GM12878 (cell line): ENCODE results near the gene CAPN9. TPM values are rescaled to one million over a fixed set of nuclear protein-coding genes. Genes with fewer than 3 reads are reported as not detected.

Experiments used
- ATAC-seq: fragments of 200-7000 bp; cut with Tn5 transposase; 3 replicates; pipeline ENCODE4 v1.9.1; 2020; ENCODE audit warnings: mild to moderate bottlenecking, moderate library complexity
- BruUV-seq: library from RNA; stranded (reverse); fragments of 400-500 nt; replicated peaks from 2 replicates; lab custom pipeline; 2021; lab: Mats Ljungman, UMichigan
- CTCF ChIA-PET: fragments of 300-600 bp; sonication (Branson Sonifier 250); formaldehyde crosslinking; extraction: SDS; loops from one replicate; lab custom pipeline; 2021; ENCODE audit warnings: inconsistent platforms; lab: Yijun Ruan, JAX
- POLR2A ChIA-PET: fragments of 350-600 bp; formaldehyde crosslinking; extraction: SDS; loops from one replicate; lab custom pipeline; 2021; ENCODE audit warnings: inconsistent platforms; lab: Charles Lee
- RAD21 ChIA-PET: fragments of 300-600 bp; sonication (Branson Sonifier 250); formaldehyde crosslinking; loops from one replicate; lab custom pipeline; 2023; ENCODE audit warnings: antibody characterized with exemption; ENCODE audit not compliant: unreplicated experiment; lab: Charles Lee
- SMC1A ChIA-PET: fragments of 300-600 bp; sonication (Branson Sonifier 250); formaldehyde crosslinking; loops from one replicate; lab custom pipeline; 2023; ENCODE audit not compliant: unreplicated experiment, uncharacterized antibody; lab: Charles Lee
- DNase-seq: peaks from one replicate; pipeline ENCODE4 v3.0.0-alpha.2; 2011; ENCODE audit warnings: low read depth, low spot score
- FAIRE-seq: peaks from 3 replicates; lab custom pipeline; 2011; peaks lifted over from hg19 to GRCh38; lab: Jason Lieb, UNC
- H2AFZ ChIP-seq: 2 replicates; pipeline ENCODE4 v1.6.0; 2011; ENCODE audit warnings: low read depth, low read length, control low read depth; ENCODE audit not compliant: control insufficient read depth
- H3K27ac ChIP-seq: 2 replicates; pipeline ENCODE4 v1.5.1; 2011; ENCODE audit warnings: control low read depth; ENCODE audit not compliant: control insufficient read depth, insufficient read depth
- H3K27me3 ChIP-seq, 2 experiments: replicated peaks in 1 of 2; 2 replicates each; pipeline versions ENCODE4 v1.6.0 to v1.6.1; 2011; ENCODE audit warnings: low read length in 1 of 2; ENCODE audit not compliant: control insufficient read depth in 2 of 2, insufficient read depth in 2 of 2
- H3K36me3 ChIP-seq, 2 experiments: 2 replicates each; pipeline ENCODE4 v1.5.1; 2011; ENCODE audit warnings: low read length in 1 of 2; ENCODE audit not compliant: control insufficient read depth in 2 of 2, insufficient read depth in 2 of 2
- H3K4me1 ChIP-seq: 2 replicates; pipeline ENCODE4 v1.6.1; 2011; ENCODE audit warnings: mild to moderate bottlenecking, low read length, moderate library complexity, mixed read lengths; ENCODE audit not compliant: control insufficient read depth, insufficient read depth
- H3K4me2 ChIP-seq: 2 replicates; pipeline ENCODE4 v1.6.0; 2011; ENCODE audit warnings: control low read depth; ENCODE audit not compliant: control insufficient read depth, insufficient read depth
- H3K4me3 ChIP-seq: fragments of 200-600 bp; sonication (generic); 2 replicates; pipeline ENCODE4 v1.5.1; 2016
- H3K79me2 ChIP-seq: 2 replicates; pipeline ENCODE4 v1.6.0; 2011; ENCODE audit warnings: low read length; ENCODE audit not compliant: control insufficient read depth, insufficient read depth
- H3K9ac ChIP-seq: 2 replicates; pipeline ENCODE4 v1.8.0; 2011; ENCODE audit warnings: low read length, control low read depth, mixed read lengths; ENCODE audit not compliant: control insufficient read depth, insufficient read depth
- H3K9me3 ChIP-seq: replicated peaks from 3 replicates; pipeline ENCODE4 v1.5.1; 2011; ENCODE audit warnings: mild to moderate bottlenecking, low read length; ENCODE audit not compliant: control insufficient read depth, insufficient read depth
- H4K20me1 ChIP-seq: 2 replicates; pipeline ENCODE4 v1.6.0; 2011; ENCODE audit not compliant: control insufficient read depth, insufficient read depth
- BCL11A ChIP-seq: IDR thresholded peaks from 2 replicates; pipeline ENCODE4 v1.6.1; 2011; ENCODE audit warnings: low read depth, low read length
- BRCA1 ChIP-seq: IDR thresholded peaks from 2 replicates; pipeline ENCODE4 v1.6.1; 2011; ENCODE audit warnings: low read depth, low read length, improper control_type of control experiment
- CHD2 ChIP-seq: IDR thresholded peaks from 2 replicates; pipeline ENCODE4 v1.6.1; 2011; ENCODE audit warnings: low read depth, low read length, improper control_type of control experiment, borderline replicate concordance
- CREB1 ChIP-seq: IDR thresholded peaks from 2 replicates; pipeline ENCODE4 v1.6.1; 2012; ENCODE audit warnings: low read depth, mild to moderate bottlenecking, inconsistent platforms
- HSF1 ChIP-seq: fragments of 150-350 bp; IDR thresholded peaks from 2 replicates; pipeline ENCODE4 v1.6.1; 2014; ENCODE audit warnings: mild to moderate bottlenecking, low read depth, low read length
- IKZF2 ChIP-seq, 2 experiments: fragments of 450-650 bp; IDR thresholded peaks; 2 replicates each; pipeline ENCODE4 v1.6.1; 2017; ENCODE audit warnings: mild to moderate bottlenecking in 2 of 2, moderate library complexity in 2 of 2
- KDM1A ChIP-seq: fragments of 200-600 bp; sonication (generic); IDR thresholded peaks from 2 replicates; pipeline ENCODE4 v1.6.1; 2016; ENCODE audit warnings: borderline replicate concordance
- POLR2AphosphoS5 ChIP-seq: IDR thresholded peaks from 2 replicates; pipeline ENCODE4 v1.6.1; 2011; ENCODE audit warnings: mild to moderate bottlenecking, low read length, inconsistent platforms
- RB1 ChIP-seq: fragments of 450-650 bp; formaldehyde crosslinking; IDR thresholded peaks from 2 replicates; pipeline ENCODE4 v1.6.1; 2017; ENCODE audit warnings: mild to moderate bottlenecking, borderline replicate concordance
- RBBP5 ChIP-seq: fragments of 200-600 bp; sonication (generic); conservative IDR thresholded peaks from 2 replicates; pipeline ENCODE4 v1.6.1; 2016
- SIX5 ChIP-seq: IDR thresholded peaks from 2 replicates; pipeline ENCODE4 v1.6.1; 2011; ENCODE audit warnings: mild to moderate bottlenecking, low read depth, low read length, moderate library complexity; ENCODE audit not compliant: severe bottlenecking
- TAF1 ChIP-seq: IDR thresholded peaks from 2 replicates; pipeline ENCODE4 v1.6.1; 2011; ENCODE audit warnings: mild to moderate bottlenecking, low read depth, low read length, borderline replicate concordance
- WGBS: methylation state at CpG from one replicate; pipeline ENCODE4 v1.1.6; 2016; ENCODE audit warnings: low lambda C conversion rate; ENCODE audit not compliant: insufficient replicate concordance, insufficient coverage; ENCODE audit errors: missing lambda C conversion rate; 5-methylcytosine and 5-hydroxymethylcytosine counted together
- in situ Hi-C: fragments of 300-500 bp; cut with MboI; formaldehyde crosslinking; loops from 9 replicates; pipeline ENCODE4 v1.14.3; 2018; ENCODE audit warnings: mixed read lengths
- intact Hi-C: fragments of 100-400 bp; cut with micrococcal nuclease; formaldehyde crosslinking; loops from one replicate; pipeline ENCODE4 v1.14.2; 2022; ENCODE audit not compliant: unreplicated experiment
- polyA plus RNA-seq, 11 experiments: library from polyadenylated mRNA; depleted of rRNA in 4 of 11; unstranded in 6 of 11; stranded (reverse) in 5 of 11; fragments of >200 nt; fragmentation: Nextera tagmentation in 4 of 11; fragmentation: Illumina TruSeq in 1 of 11; extraction: Ambion mirVana in 4 of 11; extraction: Trizol in 1 of 11; gene quantifications; 1 replicate in 1 of 11; 2 replicates in 10 of 11; pipeline versions ENCODE4 v1.2.1 to v1.2.3, GENCODE V29; 2011 to 2016; ENCODE audit warnings: inconsistent platforms in 2 of 11, missing spikeins in 2 of 11, low read depth in 1 of 11
- total RNA-seq, 4 experiments: library from RNA; depleted of rRNA in 3 of 4; stranded (reverse); fragments of >200 nt in 3 of 4; fragmentation: Illumina TruSeq in 1 of 4; extraction: Trizol in 1 of 4; gene quantifications; 2 replicates each; pipeline versions ENCODE4 v1.2.1 to v1.2.3, GENCODE V29; 2013 to 2021
- TF ChIP-seq, protein P1 (sequence below): fragments of 450-650 bp; IDR thresholded peaks from 2 replicates; pipeline ENCODE4 v1.6.1; 2017; ENCODE audit warnings: mild to moderate bottlenecking

Gene CAPN9
- total and polyA plus RNA-seq, 10 of the 15 experiments (the other 5 are each of a cell fraction or from before 2014, with no cell fraction given) = not detected

DNA sequence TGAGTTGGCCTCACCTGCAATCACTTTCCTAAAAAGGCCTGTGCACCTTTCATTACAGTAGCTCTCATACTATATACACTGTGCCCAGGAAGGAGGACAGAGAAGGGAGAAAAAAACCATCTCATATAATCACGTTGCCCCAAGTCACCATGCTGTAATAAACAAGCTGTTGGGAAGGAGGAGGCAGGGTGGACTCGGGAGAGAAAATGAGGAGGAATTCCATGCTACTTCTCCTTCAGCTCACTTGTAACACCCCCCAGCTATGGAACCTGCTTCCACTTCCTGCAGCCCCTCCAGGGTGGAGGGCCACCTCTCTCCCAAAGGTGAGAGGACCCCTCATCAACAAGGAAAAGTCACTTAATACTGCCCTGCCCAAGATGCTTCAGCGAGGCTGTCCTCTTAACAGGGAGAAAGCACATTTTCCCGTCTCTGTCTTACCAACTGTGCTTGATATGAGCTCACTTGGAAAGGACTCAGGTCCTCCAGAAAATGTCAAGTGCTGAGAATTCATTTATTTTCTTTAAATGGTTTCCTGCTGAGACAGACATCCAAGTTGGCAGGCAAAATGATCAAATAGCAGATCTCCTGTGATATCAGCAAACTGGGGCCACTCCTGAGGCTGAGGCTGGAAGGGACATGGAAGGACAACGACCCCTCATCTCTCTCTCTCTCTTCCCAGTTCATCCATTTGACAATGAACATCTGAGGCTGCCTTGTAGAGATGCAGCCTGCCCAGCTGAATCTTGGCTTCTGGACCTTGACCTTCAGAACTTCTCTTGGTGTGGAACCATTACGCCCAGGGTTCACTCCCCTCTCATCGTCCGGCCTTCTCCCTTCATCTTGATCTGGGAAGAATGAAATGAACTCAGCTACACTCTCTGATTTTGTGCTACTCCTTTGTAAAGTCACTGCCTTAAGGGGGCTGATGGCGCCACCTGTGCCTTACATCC is 54.0 kb downstream of the CAPN9 start (continued):
- TF ChIP-seq IKZF2 (IDR thresholded peaks at IDR 0.05) (no peak), BRCA1 (no peak), SIX5 (no peak), RB1 (no peak)
- TF ChIP-seq, all 136 proteins: peak for 0

DNA sequence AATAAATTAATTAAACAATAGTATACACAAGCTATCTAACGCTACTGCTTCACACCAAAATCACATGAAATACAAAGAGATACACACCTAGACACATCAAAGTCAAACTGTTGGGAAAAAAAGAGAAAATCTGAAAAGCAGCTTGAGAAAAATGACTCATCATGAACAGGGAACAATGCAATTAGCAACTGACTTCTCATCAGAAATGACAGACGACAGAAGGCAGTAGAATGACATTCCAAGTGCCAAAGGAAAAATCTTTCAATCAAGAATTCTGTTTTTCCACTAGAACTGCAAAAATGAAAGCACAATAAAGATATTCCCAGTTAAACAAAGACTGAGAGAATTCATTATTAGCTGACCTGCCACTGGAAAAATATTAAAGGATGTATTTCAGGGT is 57.2 kb downstream of the CAPN9 start:
- SMC1A ChIA-PET = no interaction called here

More for the DNA sequence above, 57.2 kb downstream of the CAPN9 start:
- no peaks in the 10 kb centered on the region for H3K36me3 ChIP-seq
- ChIA-PET RAD21 (no interaction called here), CTCF (interaction anchor here (0.7 kb wide), 1 partner anchor 32 kb away, joined by 3 read pairs; no protein-coding TSS in a partner anchor), POLR2A (no interaction called here)
- no TSS peak for BruUV-seq
- H3K4me2 ChIP-seq = no peak overlapping the region
- H3K79me2 ChIP-seq = no peaks in the 10 kb centered on the region
- ATAC-seq (no peak), FAIRE-seq (no peak), DNase-seq (no peak)
- intact Hi-C loops = no loop called here
- H2AFZ ChIP-seq = no peak overlapping the region
- TF ChIP-seq CHD2 (no peak), POLR2AphosphoS5 (no peak), BCL11A (no peak), CREB1 (no peak), KDM1A (no peak), HSF1 (no peak), RBBP5 (no peak), TAF1 (no peak)
- TF ChIP-seq, protein P1, sequence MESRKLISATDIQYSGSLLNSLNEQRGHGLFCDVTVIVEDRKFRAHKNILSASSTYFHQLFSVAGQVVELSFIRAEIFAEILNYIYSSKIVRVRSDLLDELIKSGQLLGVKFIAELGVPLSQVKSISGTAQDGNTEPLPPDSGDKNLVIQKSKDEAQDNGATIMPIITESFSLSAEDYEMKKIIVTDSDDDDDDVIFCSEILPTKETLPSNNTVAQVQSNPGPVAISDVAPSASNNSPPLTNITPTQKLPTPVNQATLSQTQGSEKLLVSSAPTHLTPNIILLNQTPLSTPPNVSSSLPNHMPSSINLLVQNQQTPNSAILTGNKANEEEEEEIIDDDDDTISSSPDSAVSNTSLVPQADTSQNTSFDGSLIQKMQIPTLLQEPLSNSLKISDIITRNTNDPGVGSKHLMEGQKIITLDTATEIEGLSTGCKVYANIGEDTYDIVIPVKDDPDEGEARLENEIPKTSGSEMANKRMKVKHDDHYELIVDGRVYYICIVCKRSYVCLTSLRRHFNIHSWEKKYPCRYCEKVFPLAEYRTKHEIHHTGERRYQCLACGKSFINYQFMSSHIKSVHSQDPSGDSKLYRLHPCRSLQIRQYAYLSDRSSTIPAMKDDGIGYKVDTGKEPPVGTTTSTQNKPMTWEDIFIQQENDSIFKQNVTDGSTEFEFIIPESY = no peak
- no peaks in the 10 kb centered on the region for H3K9me3 ChIP-seq
- H3K4me3 ChIP-seq = no peak overlapping the region
- H3K27me3 ChIP-seq = no peaks in the 10 kb centered on the region
- H3K27ac ChIP-seq = no peak overlapping the region
- in situ Hi-C loops = no loop called here
- 26% methylated on average over 2 of the region's 2 CpGs for WGBS
- H3K4me1 ChIP-seq = no peaks in the 10 kb centered on the region
- H3K9ac ChIP-seq = no peak overlapping the region
- no peaks in the 10 kb centered on the region for H4K20me1 ChIP-seq
